Activated T-cell treated with anti-CD3 and anti-CD28 coated beads for 4 hours (primary cell): ENCODE results near the gene SPDYE8.
"Not testable (repeated sequence)": the region's sequence is repeated elsewhere in the genome, so short reads cannot be mapped to it uniquely, and the experiment has no call there.

ENCODE experiments used
- DNase-seq: peaks from one replicate; pipeline ENCODE4 v3.0.0-alpha.2; 2020

The SPDYE8 gene, protein sequence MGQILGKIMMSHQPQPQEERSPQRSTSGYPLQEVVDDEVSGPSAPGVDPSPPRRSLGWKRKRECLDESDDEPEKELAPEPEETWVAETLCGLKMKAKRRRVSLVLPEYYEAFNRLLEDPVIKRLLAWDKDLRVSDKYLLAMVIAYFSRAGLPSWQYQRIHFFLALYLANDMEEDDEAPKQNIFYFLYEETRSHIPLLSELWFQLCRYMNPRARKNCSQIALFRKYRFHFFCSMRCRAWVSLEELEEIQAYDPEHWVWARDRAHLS

DNA sequence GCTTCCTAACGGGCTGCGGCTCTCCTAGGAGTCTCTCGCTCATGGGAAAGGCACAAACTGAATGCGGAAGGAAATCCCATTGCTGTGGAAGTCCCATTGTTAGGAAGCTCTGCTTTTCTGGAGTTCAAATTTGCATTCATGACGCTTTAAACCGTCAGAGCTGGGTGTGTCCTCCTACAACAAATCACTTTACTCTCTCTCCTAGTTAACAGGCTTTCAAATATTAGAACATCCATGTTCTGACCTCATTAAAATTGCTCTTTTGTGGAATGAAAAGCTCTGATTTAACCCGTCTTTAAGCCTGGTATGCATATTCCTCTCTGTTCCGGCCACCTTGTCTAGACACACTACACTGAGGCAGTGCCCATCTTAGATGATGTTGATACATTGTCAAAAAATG lies at the start of gene SPDYE8:
Gene SPDYE8, minus strand, starts transcription at position 101 of the 400 bp plus-strand sequence. CDS start 1,800 bp downstream, outside the sequence.
- not testable (repeated sequence) for DNase-seq

DNA sequence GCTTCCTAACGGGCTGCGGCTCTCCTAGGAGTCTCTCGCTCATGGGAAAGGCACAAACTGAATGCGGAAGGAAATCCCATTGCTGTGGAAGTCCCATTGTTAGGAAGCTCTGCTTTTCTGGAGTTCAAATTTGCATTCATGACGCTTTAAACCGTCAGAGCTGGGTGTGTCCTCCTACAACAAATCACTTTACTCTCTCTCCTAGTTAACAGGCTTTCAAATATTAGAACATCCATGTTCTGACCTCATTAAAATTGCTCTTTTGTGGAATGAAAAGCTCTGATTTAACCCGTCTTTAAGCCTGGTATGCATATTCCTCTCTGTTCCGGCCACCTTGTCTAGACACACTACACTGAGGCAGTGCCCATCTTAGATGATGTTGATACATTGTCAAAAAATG lies 28.2 kb upstream of the SPDYE8 start, which contains the start of gene SPDYE11:
Gene SPDYE11, minus strand, starts transcription at position 101 of the 400 bp plus-strand sequence. CDS start 1,800 bp downstream, outside the sequence.
- not testable (repeated sequence) for DNase-seq

DNA sequence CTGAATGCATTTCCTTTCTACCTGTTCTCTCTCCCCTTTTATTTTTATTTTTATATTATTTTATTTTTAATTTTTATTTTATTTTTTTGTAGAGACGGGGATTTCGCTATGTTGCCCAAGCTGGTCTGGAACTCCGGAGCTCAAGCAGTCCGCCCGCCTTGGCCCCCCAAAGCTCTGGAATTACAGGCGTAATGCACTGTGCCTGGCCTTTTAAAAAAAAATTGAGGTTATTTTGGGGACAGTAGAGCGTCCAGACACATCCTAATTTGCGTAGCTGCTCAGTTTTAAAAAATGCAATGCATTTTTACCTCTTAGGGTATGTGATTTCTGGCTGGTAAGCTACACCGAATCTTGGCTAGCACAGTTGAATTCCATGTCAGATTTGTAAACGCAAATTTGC lies 23.1 kb downstream of the SPDYE8 start:
- not testable (repeated sequence) for DNase-seq

DNA sequence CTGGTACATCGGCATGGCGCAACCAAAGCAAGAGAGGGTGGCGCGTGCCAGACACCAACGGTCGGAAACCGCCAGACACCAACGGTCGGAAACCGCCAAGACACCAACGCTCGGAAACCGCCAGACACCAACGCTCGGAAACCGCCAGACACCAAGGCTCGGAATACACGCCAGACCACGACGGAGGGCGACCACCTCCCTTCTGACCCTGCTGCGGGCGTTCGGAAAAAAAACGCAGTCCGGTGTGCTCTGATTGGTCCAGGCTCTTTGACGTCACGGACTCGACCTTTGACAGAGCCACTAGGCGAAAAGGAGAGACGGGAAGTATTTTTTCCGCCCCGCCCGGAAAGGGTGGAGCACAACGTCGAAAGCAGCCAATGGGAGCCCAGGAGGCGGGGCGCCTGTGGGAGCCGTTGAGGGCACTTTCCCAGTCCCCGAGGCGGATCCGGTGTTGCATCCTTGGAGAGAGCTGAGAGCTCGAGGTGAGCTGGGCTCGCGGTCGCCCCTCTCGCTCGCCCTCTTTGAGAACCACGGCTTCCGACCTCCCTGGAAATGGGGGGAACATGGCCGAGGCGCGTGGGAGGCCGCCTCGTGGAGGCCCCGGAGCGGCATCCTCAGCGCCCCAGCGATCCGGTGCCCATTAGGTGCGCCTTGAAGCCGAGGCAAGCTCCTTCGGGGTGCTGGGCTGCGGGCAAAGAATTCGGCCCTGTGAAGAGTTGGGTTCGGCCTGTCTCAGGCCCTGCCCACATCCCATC lies 23.7 kb downstream of the SPDYE8 start:
- peak; percentile 82 for DNase-seq

DNA sequence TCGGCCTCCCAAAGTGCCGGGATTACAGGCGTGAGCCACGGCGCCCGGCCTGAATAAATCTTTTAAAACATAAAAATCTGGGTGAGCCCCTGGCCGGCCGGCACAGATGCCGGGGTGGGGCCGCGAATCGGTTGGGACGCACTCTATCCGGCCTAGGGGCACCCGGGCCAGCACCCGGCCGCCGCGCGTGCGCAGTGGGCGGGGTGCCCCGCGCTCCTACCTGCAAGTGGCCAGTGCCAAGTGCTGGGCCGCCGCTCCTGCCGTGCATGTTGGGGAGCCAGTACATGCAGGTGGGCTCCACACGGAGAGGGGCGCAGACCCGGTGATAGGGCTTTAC lies 24.2 kb downstream of the SPDYE8 start:
- peak; percentile 46 for DNase-seq

DNA sequence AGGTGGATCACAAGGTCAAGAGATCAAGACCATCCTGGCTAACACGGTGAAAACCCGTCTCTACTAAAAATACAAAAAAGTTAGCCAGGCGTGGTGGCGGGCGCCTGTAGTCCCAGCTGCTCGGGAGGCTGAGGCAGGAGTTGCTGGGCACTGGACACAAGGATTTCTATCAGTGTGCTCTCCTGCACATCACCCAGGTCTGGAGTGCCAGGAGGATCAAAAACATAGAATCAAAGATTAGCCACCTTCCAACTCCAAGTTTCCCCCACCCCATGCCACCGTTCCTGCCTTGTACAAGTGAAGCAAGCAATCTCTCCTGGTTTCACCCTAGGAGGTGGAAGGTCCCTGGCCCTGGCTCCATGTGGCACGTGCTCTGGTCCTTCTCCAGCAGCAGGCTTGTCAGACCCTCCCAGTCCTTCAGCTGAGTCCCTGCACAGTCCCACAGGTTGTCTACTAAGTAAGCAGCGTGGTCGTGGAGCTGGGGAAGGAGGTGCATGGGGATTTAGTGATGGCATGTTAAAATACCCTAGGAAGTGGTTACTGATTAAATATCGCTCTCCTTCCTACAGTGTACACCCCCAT lies 31.6 kb downstream of the SPDYE8 start:
- DNase-seq, result not testable (repeated sequence)

DNA sequence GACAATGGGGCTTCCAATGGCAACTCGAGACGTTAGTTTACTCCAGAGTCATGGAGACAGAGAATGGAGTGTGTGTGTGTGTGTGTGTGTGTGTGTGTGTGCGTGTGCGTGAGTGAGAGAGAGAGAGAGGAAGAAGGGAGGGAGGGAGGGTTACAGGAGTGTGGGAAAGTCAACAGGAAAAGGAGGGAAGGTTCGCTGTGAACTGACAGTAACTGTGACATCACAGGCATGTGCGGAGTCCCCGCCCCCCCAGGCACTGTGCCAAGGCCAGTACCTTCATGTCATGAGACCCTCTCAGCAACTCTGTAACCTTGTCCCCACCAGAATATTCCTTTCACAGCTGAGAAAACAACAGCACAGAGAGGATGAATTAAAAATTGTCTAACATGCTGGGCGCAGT lies 32.1 kb downstream of the SPDYE8 start:
- DNase-seq, result not testable (repeated sequence)

DNA sequence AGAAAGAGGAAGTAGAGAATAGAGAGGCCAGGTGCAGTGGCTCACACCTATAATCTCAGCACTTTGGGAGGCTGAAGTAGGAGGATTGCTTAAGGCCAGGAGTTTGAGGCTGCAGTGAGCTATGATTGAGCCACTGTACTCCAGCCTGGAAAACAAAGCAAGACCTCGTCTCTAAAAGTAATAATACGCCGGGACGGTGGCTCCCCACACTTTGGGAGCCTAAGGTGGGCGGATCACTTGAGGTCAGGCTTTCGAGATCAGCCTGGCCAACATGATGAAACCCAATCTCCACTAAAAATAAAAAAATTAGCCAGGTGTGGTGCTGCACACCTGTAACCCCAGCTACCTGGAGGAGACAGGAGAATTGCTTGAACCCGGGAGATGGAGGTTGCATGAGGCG lies 34.1 kb downstream of the SPDYE8 start:
- DNase-seq, result not testable (repeated sequence)

DNA sequence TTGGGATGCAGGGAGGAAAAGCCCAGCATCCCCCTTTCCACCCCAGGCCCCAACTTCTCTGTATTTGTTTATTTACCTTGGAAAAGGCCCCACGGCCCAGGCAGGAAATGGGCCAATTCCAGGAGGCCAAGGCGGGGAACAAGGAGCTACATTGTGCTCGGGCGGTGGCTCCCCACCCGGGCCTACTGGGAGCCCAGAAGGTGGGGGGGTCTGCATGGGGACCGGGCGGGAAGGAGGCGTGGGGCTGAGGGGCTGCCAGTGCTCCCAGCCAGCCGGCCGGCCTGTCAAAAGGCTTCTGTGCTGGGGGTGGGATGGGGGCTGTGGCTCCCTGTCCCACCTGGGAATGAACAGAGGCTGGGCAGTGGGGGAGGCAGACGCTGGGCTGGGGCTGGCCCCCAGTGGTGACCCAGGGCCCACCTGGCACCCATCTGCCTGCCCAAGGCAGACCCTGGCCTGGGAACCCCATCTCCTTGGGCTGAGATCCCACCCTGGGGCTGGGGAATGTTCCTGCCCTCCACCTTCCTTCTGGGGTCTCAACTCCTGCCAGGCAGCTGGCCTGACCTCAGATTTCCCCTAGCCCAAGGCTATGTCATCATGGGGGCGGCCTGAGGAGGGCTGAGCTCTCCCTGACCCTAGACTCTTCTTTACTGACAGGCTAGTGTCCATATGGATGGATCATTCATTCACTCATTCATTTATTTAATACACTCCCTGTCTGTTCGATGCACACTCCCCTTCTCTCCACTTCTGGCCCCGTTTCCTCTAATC lies 39.2 kb downstream of the SPDYE8 start:
- not testable (repeated sequence) for DNase-seq

DNA sequence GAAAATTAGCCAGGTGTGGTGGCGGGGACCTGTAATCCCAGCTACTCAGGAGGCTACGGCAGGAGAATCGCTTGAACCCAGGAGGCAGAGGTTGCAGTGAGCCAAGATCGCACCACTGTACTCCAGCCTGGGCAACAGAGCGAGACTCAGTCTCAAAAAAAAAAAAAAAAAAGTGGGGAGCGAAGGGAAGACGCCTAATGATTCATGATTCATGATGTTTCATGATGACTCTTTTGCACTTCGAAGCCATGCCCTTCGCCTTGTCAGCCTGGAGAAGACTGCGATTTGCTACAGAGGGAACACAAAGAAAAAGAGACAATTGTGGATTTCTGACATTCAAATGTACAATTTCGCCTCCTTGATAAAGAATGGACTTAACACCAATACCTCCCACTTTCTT lies 47.5 kb downstream of the SPDYE8 start:
- not testable (repeated sequence) for DNase-seq

DNA sequence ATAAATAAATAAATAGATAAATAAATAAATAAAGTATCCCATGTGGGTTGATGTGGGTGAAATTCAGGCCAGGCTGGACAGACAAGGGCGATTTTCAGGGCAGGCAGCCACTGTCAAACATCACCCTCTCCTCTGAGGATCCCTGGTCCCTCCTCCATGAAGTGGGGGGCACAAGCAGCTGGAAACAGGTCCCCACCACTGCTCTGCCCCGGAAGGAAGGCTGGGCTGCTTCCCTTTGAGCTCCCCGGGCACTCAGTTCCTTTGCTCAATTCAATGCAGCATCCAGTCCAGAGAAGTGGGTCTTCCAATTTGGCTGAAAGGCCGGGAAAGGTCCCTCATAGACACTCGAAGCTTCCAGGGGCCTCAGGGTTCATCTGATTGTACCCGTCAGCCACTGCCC lies 49.2 kb downstream of the SPDYE8 start:
- not testable (repeated sequence) for DNase-seq

DNA sequence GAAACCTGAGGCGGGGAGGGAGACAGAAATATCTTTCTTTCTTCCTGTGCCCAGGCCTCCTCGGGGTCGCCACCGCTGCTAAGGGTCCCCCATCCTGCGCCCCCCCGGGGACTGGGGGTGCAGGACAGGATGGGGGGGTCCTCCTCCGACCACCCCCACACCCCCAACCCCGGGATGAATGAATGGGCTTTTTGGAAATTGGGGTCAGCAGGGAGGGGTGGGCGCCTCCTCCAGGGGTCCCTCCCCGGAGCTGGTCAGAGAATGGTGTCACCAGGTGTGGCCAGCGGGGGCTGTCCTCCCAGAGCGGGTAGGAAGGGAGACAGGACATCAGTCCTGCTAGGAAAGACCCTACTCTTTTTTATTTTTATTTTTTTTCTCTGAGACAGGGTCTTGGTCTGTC lies 53.1 kb downstream of the SPDYE8 start:
- DNase-seq, result not testable (repeated sequence)

DNA sequence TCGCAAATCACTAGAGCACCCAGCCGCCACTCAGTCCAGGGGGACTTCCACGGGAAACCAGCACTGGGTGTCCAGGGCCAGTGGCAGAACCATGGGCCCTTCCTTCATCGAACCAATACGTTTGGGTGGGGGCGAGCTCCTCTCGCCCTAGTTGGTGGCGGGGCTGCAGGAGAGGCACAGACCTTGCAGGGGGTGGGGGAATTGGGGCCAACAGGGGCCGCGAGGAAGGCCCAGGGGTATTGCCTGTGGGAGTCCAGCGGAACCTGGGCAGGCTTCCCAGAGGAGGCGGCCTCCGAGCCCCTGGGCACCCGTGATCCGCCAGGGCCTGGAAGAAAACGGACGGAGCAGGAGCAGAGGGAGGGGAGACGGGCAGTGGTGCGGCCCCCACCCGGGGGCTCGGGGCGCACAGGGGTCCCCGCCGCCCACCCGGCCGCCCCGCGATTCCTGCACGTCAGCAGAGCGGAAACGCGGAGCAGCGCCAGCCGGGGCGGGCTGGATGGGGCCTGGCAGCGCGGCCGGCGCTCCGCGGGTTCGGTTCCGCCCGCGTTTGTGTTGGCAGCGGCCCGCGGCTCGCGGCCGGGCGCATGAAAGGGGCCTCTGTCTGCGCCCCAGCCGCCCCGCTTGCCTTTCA lies 53.8 kb downstream of the SPDYE8 start:
- DNase-seq, result not testable (repeated sequence)

DNA sequence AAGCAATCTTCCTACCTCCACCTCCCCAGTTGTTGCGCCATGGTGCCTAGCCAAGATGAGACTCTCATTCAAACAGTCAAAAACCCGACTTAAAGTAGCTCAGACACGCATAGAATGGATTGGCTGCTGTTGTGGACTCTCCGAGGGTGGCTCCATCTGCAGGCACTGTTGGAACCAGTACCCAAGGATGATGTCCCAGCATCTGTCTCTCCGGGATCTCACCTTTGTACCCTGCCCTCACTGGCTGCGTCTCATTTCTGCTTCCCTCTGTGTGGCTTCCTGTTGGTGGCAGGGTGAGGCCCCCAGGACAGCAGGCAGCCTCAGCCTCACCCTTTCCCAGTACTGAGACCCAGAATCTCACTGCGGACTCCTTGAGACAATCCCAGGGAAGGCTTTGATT lies 54.8 kb downstream of the SPDYE8 start:
- DNase-seq, result not testable (repeated sequence)

DNA sequence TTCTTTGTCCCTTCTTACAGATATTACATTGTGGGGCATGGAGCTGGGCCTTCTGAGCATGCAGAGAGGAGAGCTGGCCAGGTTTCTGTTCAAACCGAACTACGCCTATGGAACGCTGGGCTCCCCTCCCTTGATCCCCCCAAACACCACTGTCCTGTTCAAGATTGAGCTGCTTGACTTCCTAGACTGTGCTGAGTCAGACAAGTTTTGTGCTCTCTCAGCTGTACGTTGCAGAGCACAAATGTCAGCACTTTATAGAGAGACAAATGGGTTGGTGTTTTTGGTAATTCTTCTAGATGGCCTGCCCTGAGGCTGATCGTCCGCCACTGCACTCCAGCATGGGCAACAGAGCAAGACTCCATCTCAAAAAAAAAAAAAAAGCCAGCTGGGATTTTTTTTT lies 58.1 kb downstream of the SPDYE8 start:
- not testable (repeated sequence) for DNase-seq
